Measurements from ENCODE around the gene PIGX.

GRCh38 chr3:196712514-196713413, 587 bp downstream of the PIGX start:
- TF ChIP-seq CTCF (IDR thresholded peaks at IDR 0.05; ENCODE audit: low read length) (no peak), EZH2 (optimal IDR thresholded peaks at IDR 0.05; ENCODE audit: low read depth, low read length) (no peak), EZH2phosphoT487 (IDR thresholded peaks at IDR 0.05; ENCODE audit: low read length) (no peak)

Measured in MM.1S (cell line).